ENCODE results near the gene MDK.

Gene MDK

DNA sequence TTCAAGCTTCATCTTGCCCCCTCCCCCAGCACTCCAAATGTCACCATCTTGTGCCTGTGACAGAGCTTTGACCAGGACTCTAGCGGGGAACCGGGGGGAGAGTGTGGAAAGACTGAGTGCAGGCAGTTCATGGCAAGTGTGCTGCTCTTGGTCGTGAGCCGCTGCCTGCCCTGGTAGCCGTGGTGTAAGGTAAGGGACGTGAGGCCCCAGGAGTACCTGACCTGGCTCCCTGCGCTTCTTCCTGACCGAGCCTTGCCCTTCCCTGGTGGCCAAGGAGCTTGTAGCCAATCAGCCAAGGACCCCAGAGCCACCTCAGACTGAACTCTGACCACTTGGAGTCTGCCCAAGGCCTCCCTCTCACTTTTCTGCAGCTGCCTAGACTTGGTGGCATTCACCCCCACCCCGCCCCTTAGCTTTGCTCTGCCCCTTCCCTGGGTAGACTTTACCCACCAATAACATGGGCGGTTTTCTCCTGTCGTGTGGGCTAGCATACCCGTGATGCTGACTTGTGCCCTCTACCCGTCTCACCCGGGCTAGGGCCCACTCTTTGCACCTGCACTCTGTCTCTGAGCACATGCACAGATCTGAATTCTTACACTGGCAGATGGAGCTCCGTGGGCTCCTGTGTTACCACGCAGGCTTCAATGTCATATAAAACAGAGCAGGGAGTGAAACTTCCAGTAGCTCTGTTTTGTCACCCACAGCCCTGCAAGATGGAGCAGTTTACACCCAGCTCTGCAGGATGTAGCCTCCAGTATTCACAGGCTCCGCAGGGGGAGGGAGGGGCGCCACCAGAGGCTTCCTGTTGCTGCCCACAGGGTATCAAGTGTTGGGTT, 32.7 kb upstream of the MDK start:
- H3K36me3 ChIP-seq (ENCODE audit: control insufficient read depth in 2 of 2, insufficient read depth in 1 of 2, low read length in 2 of 2): peaks cover 0 to 22% of the 10 kb centered on the region in 2 experiments; a peak in 1 of 3 replicates
- ChIA-PET CTCF (interaction anchor here (0.6 to 10.0 kb wide), 12 partner anchors 8 to 1096 kb away, joined by 3 to 98 read pairs (median 4); no protein-coding TSS in a partner anchor), POLR2A (interaction anchor here (0.8 kb wide), 1 partner anchor 106 kb away, joined by 3 read pairs; no protein-coding TSS in a partner anchor)
- no peaks in the 10 kb centered on the region for H3K9me3 ChIP-seq (ENCODE audit: control insufficient read depth, insufficient read depth, low read depth, low read length)
- no peaks in the 10 kb centered on the region; the same call in 1 of the 2 replicates for H3K4me1 ChIP-seq (ENCODE audit: control insufficient read depth, insufficient read depth, low read length)
- H3K4me3 ChIP-seq (ENCODE audit: low read depth, low read length): peak overlapping the region; percentile 85
- H3K27ac ChIP-seq (ENCODE audit: extremely low read depth, low read depth, low read length): 0 out of 2 replicates have a peak overlapping the region, but pooled peaks have one; percentile 64
- TF ChIP-seq ZNF76 (tag by site-specific recombination; IDR thresholded peaks at IDR 0.05; ENCODE audit: borderline replicate concordance, low read depth) (no peak), ZNF768 (tag by site-specific recombination; IDR thresholded peaks at IDR 0.05) (no peak), SP2 (tag by site-specific recombination; IDR thresholded peaks at IDR 0.05) (no peak), ZFP41 (tag by site-specific recombination; IDR thresholded peaks at IDR 0.05; ENCODE audit: borderline replicate concordance) (no peak), SCRT2 (tag by site-specific recombination; IDR thresholded peaks at IDR 0.05) (0 out of 2 replicates have a peak, but pooled peaks have one; percentile 41), ZNF23 (tag by site-specific recombination; IDR thresholded peaks at IDR 0.05; ENCODE audit: borderline replicate concordance) (no peak), ZNF302 (tag by site-specific recombination; IDR thresholded peaks at IDR 0.05; ENCODE audit: low read depth) (no peak), ZNF121 (tag by site-specific recombination; IDR thresholded peaks at IDR 0.05) (no peak), RBAK (tag by site-specific recombination; IDR thresholded peaks at IDR 0.05) (no peak), ZNF16 (tag by site-specific recombination; IDR thresholded peaks at IDR 0.05; ENCODE audit: low read depth) (no peak), HOXD13 (CRISPR knock-in tag; IDR thresholded peaks at IDR 0.05; ENCODE audit: borderline replicate concordance) (no peak), ZNF341 (tag by site-specific recombination; IDR thresholded peaks at IDR 0.05; ENCODE audit: low read depth) (0 out of 2 replicates have a peak, but pooled peaks have one; percentile 44), ZIC2 (tag by site-specific recombination; IDR thresholded peaks at IDR 0.05) (peak; percentile 60), ZFP37 (tag by site-specific recombination; IDR thresholded peaks at IDR 0.05) (no peak), YY1 (tag by site-specific recombination; IDR thresholded peaks at IDR 0.05) (no peak), ZNF48 (tag by site-specific recombination; IDR thresholded peaks at IDR 0.05) (no peak), ZBTB21 (tag by site-specific recombination; IDR thresholded peaks at IDR 0.05) (no peak)
- TF ChIP-seq, protein P1, sequence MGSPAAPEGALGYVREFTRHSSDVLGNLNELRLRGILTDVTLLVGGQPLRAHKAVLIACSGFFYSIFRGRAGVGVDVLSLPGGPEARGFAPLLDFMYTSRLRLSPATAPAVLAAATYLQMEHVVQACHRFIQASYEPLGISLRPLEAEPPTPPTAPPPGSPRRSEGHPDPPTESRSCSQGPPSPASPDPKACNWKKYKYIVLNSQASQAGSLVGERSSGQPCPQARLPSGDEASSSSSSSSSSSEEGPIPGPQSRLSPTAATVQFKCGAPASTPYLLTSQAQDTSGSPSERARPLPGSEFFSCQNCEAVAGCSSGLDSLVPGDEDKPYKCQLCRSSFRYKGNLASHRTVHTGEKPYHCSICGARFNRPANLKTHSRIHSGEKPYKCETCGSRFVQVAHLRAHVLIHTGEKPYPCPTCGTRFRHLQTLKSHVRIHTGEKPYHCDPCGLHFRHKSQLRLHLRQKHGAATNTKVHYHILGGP (tag by site-specific recombination; IDR thresholded peaks at IDR 0.05): no peak
- TF ChIP-seq, protein P2, sequence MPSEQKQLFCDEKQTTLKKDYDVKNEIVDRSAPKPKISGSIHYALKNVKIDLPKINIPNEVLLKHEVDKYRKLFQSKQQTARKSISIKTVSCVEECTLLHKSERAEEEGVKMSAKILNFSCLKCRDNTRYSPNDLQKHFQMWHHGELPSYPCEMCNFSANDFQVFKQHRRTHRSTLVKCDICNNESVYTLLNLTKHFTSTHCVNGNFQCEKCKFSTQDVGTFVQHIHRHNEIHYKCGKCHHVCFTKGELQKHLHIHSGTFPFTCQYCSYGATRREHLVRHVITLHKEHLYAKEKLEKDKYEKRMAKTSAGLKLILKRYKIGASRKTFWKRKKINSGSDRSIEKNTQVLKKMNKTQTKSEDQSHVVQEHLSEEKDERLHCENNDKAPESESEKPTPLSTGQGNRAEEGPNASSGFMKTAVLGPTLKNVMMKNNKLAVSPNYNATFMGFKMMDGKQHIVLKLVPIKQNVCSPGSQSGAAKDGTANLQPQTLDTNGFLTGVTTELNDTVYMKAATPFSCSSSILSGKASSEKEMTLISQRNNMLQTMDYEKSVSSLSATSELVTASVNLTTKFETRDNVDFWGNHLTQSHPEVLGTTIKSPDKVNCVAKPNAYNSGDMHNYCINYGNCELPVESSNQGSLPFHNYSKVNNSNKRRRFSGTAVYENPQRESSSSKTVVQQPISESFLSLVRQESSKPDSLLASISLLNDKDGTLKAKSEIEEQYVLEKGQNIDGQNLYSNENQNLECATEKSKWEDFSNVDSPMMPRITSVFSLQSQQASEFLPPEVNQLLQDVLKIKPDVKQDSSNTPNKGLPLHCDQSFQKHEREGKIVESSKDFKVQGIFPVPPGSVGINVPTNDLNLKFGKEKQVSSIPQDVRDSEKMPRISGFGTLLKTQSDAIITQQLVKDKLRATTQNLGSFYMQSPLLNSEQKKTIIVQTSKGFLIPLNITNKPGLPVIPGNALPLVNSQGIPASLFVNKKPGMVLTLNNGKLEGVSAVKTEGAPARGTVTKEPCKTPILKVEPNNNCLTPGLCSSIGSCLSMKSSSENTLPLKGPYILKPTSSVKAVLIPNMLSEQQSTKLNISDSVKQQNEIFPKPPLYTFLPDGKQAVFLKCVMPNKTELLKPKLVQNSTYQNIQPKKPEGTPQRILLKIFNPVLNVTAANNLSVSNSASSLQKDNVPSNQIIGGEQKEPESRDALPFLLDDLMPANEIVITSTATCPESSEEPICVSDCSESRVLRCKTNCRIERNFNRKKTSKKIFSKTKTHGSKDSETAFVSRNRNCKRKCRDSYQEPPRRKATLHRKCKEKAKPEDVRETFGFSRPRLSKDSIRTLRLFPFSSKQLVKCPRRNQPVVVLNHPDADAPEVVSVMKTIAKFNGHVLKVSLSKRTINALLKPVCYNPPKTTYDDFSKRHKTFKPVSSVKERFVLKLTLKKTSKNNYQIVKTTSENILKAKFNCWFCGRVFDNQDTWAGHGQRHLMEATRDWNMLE (tag by site-specific recombination; conservative IDR thresholded peaks at IDR 0.05; ENCODE audit: low read depth): no peak
- TF ChIP-seq, protein P3, sequence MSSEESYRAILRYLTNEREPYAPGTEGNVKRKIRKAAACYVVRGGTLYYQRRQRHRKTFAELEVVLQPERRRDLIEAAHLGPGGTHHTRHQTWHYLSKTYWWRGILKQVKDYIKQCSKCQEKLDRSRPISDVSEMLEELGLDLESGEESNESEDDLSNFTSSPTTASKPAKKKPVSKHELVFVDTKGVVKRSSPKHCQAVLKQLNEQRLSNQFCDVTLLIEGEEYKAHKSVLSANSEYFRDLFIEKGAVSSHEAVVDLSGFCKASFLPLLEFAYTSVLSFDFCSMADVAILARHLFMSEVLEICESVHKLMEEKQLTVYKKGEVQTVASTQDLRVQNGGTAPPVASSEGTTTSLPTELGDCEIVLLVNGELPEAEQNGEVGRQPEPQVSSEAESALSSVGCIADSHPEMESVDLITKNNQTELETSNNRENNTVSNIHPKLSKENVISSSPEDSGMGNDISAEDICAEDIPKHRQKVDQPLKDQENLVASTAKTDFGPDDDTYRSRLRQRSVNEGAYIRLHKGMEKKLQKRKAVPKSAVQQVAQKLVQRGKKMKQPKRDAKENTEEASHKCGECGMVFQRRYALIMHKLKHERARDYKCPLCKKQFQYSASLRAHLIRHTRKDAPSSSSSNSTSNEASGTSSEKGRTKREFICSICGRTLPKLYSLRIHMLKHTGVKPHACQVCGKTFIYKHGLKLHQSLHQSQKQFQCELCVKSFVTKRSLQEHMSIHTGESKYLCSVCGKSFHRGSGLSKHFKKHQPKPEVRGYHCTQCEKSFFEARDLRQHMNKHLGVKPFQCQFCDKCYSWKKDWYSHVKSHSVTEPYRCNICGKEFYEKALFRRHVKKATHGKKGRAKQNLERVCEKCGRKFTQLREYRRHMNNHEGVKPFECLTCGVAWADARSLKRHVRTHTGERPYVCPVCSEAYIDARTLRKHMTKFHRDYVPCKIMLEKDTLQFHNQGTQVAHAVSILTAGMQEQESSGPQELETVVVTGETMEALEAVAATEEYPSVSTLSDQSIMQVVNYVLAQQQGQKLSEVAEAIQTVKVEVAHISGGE (tag by site-specific recombination; conservative IDR thresholded peaks at IDR 0.05; ENCODE audit: low read depth): no peak
- TF ChIP-seq, protein P4, sequence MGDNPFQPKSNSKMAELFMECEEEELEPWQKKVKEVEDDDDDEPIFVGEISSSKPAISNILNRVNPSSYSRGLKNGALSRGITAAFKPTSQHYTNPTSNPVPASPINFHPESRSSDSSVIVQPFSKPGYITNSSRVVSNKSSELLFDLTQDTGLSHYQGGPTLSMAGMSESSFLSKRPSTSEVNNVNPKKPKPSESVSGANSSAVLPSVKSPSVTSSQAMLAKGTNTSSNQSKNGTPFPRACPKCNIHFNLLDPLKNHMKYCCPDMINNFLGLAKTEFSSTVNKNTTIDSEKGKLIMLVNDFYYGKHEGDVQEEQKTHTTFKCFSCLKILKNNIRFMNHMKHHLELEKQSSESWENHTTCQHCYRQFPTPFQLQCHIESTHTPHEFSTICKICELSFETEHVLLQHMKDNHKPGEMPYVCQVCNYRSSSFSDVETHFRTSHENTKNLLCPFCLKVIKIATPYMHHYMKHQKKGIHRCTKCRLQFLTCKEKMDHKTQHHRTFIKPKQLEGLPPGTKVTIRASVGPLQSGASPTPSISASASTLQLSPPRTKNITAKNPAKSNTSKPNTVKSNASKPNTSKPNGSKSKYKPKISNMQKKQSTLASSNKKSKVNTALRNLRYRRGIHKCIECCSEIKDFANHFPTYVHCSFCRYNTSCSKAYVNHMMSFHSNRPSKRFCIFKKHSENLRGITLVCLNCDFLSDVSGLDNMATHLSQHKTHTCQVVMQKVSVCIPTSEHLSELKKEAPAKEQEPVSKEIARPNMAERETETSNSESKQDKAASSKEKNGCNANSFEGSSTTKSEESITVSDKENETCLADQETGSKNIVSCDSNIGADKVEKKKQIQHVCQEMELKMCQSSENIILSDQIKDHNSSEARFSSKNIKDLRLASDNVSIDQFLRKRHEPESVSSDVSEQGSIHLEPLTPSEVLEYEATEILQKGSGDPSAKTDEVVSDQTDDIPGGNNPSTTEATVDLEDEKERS (tag by site-specific recombination; IDR thresholded peaks at IDR 0.05): no peak
- TF ChIP-seq, protein P5, sequence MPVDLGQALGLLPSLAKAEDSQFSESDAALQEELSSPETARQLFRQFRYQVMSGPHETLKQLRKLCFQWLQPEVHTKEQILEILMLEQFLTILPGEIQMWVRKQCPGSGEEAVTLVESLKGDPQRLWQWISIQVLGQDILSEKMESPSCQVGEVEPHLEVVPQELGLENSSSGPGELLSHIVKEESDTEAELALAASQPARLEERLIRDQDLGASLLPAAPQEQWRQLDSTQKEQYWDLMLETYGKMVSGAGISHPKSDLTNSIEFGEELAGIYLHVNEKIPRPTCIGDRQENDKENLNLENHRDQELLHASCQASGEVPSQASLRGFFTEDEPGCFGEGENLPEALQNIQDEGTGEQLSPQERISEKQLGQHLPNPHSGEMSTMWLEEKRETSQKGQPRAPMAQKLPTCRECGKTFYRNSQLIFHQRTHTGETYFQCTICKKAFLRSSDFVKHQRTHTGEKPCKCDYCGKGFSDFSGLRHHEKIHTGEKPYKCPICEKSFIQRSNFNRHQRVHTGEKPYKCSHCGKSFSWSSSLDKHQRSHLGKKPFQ (tag by site-specific recombination; IDR thresholded peaks at IDR 0.05): no peak
